CD8-positive, alpha-beta memory T cell (primary cell): ENCODE measurements around the gene NHS. TPM values are rescaled to one million over a fixed set of nuclear protein-coding genes. Genes with fewer than 3 reads are reported as not detected.
A peak's percentile ranks its signal among the peaks of the same experiment; 100 is the strongest.

ENCODE experiments used
- CTCF ChIA-PET: fragments of 350-600 bp; sonication (Branson Sonifier 250); formaldehyde crosslinking; loops from one replicate; lab custom pipeline; 2021; ENCODE audit warnings: antibody characterized with exemption; lab: Charles Lee
- POLR2A ChIA-PET: fragments of 350-600 bp; sonication (Branson Sonifier 250); formaldehyde crosslinking; loops from one replicate; lab custom pipeline; 2021; ENCODE audit warnings: antibody characterized with exemption; lab: Charles Lee
- DNase-seq, 5 donors: peaks; one replicate each; pipeline versions ENCODE4 v3.0.0 to v3.0.0-alpha.2; 2020 to 2022; ENCODE audit warnings: mixed read lengths in 1 of 5
- H3K27ac ChIP-seq: one replicate; pipeline ENCODE4 v1.7.0; 2013; ENCODE audit warnings: low read depth, mild to moderate bottlenecking, low read length, moderate library complexity
- H3K27me3 ChIP-seq: 2 replicates; pipeline ENCODE4 v1.7.0; 2013; ENCODE audit warnings: low read length, mild to moderate bottlenecking; ENCODE audit not compliant: insufficient read depth, poor library complexity, severe bottlenecking
- H3K36me3 ChIP-seq: 2 replicates; pipeline ENCODE4 v1.7.0; 2013; ENCODE audit warnings: mild to moderate bottlenecking, low read length, moderate library complexity; ENCODE audit not compliant: insufficient read depth
- H3K4me1 ChIP-seq: 2 replicates; pipeline ENCODE4 v1.7.0; 2013; ENCODE audit warnings: mild to moderate bottlenecking, low read length, moderate library complexity; ENCODE audit not compliant: insufficient read depth
- H3K4me3 ChIP-seq: 2 replicates; pipeline ENCODE4 v1.7.0; 2013; ENCODE audit warnings: mild to moderate bottlenecking, low read length
- H3K9me3 ChIP-seq: 2 replicates; pipeline ENCODE4 v1.7.0; 2013; ENCODE audit warnings: mild to moderate bottlenecking, low read length
- H3K27ac Mint-ChIP-seq, 8 donors: one replicate each; pipeline ENCODE4 v1.8.0; 2020 to 2021; ENCODE audit warnings: mixed read lengths in 8 of 8, mild to moderate bottlenecking in 6 of 8, inconsistent platforms in 3 of 8, moderate library complexity in 3 of 8
- H3K27me3 Mint-ChIP-seq, 2 donors: one replicate each; pipeline ENCODE4 v1.8.0; 2020 to 2021; ENCODE audit warnings: mixed read lengths in 2 of 2, mild to moderate bottlenecking in 1 of 2, moderate library complexity in 1 of 2
- H3K36me3 Mint-ChIP-seq, 3 donors: one replicate each; pipeline ENCODE4 v1.8.0; 2020 to 2021; ENCODE audit warnings: mixed read lengths in 3 of 3, inconsistent platforms in 1 of 3, mild to moderate bottlenecking in 1 of 3
- H3K4me1 Mint-ChIP-seq, 3 donors: one replicate each; pipeline ENCODE4 v1.8.0; 2020 to 2021; ENCODE audit warnings: mixed read lengths in 3 of 3, inconsistent platforms in 1 of 3, mild to moderate bottlenecking in 1 of 3
- H3K4me3 Mint-ChIP-seq, 7 donors: one replicate each; pipeline ENCODE4 v1.8.0; 2020 to 2021; ENCODE audit warnings: mixed read lengths in 7 of 7, mild to moderate bottlenecking in 6 of 7, moderate library complexity in 4 of 7, inconsistent platforms in 2 of 7
- H3K9me3 Mint-ChIP-seq, 5 donors: one replicate each; pipeline ENCODE4 v1.8.0; 2020 to 2022; ENCODE audit warnings: mixed read lengths in 5 of 5, mild to moderate bottlenecking in 3 of 5, moderate library complexity in 2 of 5, inconsistent platforms in 1 of 5
- polyA plus RNA-seq: library from polyadenylated mRNA; unstranded; fragments of 300-500 nt; fragmentation: Illumina TruSeq; gene quantifications from one replicate; pipeline ENCODE4 v1.2.3, GENCODE V29; 2021
- total RNA-seq, 2 experiments: library from RNA; stranded (reverse); gene quantifications; one replicate each; pipeline ENCODE4 v1.2.3, GENCODE V29; 2021

The NHS gene
- total and polyA plus RNA-seq, 3 experiments from 2014 or later, result 9.6 to 11.3 TPM; not detected in 1

DNA sequence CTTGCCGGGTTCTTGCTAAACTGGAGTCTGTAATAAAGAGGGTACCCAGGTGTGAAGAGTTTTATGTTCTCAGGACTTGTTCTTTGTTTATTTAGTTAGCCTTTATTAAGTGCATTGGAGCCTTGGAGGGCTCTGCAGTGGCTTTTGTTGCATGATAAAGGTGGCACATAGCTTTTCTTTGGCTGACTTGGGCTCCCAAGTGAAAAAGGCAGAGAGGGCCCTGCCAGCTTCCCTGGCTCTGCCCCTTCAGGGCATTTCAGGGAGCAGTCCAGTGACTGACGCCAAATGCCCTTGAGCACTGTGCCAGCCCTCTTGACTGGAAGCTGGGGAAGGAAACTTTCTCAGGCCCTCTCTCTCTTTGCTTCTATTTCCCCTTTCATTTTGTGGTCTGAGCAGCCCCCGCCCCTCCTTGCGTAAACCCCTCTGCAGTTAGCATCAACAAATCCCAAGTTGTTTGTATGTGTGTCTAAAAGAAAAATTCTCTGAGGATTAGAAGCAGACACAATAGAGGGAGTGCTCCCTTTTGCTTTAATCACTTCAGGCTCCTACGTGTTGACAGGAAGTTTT, 152.2 kb downstream of the NHS start:
- no peaks in the 10 kb centered on the region for H3K36me3 ChIP-seq
- no peaks in the 10 kb centered on the region for H3K9me3 ChIP-seq
- Mint-ChIP-seq H3K27me3 (peaks cover 0 to 1% of the 10 kb centered on the region in 2 donors), H3K9me3 (peaks cover 0 to 3% (median 0%) of the 10 kb centered on the region in 5 donors), H3K36me3 (no peaks in the 10 kb centered on the region), H3K4me1 (no peaks in the 10 kb centered on the region), H3K27ac (no peak overlapping the region), H3K4me3 (no peak overlapping the region)
- H3K4me3 ChIP-seq, result no peak overlapping the region
- no peak overlapping the region for H3K27ac ChIP-seq
- no peak for DNase-seq
- CTCF ChIA-PET, result no interaction called here
- no peaks in the 10 kb centered on the region for H3K4me1 ChIP-seq
- H3K27me3 ChIP-seq, result no peaks in the 10 kb centered on the region
- POLR2A ChIA-PET, result no interaction called here

DNA sequence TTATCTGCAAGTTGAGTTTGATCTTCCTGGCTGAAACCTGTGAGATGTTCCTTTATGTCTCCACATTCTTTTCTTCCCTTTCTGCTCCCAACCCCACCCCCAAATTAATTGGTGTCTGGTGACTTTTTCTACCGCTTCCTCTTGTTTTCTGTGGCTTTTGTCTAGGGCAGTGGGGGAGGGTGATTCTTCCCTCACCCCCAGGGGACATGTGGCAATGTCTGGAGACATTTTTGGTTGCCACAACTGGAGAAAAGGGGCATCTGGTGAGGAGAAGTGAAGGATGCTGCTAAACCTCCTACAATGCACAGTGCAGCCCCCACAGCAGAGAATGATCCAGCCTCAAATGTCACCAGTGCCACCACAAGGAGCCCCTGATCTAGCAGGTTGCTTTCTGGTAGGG, 152.9 kb downstream of the NHS start:
- Mint-ChIP-seq H3K9me3 (peaks cover 0 to 3% (median 0%) of the 10 kb centered on the region in 5 donors), H3K27ac (no peak overlapping the region), H3K27me3 (peaks cover 0 to 4% of the 10 kb centered on the region in 2 donors), H3K36me3 (no peaks in the 10 kb centered on the region), H3K4me1 (no peaks in the 10 kb centered on the region), H3K4me3 (no peak overlapping the region)
- CTCF ChIA-PET, result no interaction called here
- no peaks in the 10 kb centered on the region for H3K9me3 ChIP-seq
- no peak overlapping the region for H3K27ac ChIP-seq
- no peak overlapping the region for H3K4me3 ChIP-seq
- no peaks in the 10 kb centered on the region for H3K36me3 ChIP-seq
- no peak for DNase-seq
- H3K4me1 ChIP-seq, result no peaks in the 10 kb centered on the region
- no peaks in the 10 kb centered on the region for H3K27me3 ChIP-seq
- POLR2A ChIA-PET, result no interaction called here

DNA sequence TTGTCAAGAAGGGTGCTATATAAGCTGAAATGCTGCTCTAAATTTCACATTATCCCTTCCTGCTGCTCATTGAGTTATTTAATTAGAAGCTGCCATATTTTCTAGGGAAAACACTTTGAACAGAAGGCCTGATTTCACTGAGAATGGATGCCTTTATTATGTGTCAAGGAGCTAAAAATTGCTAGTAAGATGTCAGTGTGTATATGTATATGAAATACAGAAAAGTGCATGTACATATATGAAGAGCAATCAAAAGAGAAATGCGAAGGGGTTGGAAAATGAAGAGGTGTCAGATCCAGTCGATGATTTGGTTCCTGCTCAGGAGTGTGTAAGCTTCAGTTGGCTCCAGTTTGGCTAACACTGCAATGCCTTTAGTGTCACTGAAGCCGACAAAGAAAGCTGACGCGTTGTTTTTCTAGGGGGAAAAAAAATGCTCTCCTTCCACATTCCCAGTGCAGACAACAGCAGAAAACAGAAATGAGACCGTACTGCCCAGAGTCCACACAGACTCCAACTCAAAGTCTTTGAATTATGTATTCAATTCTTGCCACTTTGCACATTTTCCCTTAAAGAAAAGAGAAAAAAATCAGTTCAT, 154.2 kb downstream of the NHS start:
- POLR2A ChIA-PET, result no interaction called here

DNA sequence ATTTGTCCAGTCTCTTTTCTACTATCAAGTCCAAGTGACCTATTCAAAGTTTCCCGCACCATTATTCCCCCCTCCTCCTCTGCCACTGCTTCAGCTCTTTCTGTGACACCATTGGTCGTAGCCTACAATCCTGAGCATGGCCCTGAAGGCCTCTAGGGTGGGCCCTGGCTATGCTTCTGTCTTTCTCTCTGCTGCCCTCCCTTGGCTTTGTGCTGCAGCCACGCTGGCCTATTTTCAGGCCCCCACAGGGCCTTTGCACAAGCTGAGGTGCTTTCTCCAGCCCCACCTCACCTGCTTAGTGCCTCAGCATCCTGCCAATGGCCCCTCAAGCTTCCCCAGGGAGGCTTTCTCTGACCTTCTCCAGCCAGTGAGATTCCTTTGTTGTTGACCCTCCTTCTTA, 156.5 kb downstream of the NHS start:
- Mint-ChIP-seq H3K4me3 (no peak overlapping the region), H3K9me3 (peaks cover 0 to 3% (median 0%) of the 10 kb centered on the region in 5 donors)
- CTCF ChIA-PET, result no interaction called here

More for the DNA sequence above, 154.2 kb downstream of the NHS start:
- Mint-ChIP-seq H3K27me3 (peaks cover 0 to 3% of the 10 kb centered on the region in 2 donors), H3K36me3 (no peaks in the 10 kb centered on the region), H3K9me3 (peaks cover 0 to 3% (median 0%) of the 10 kb centered on the region in 5 donors), H3K4me3 (no peak overlapping the region), H3K27ac (no peak overlapping the region), H3K4me1 (no peaks in the 10 kb centered on the region)
- no peaks in the 10 kb centered on the region for H3K9me3 ChIP-seq
- no peaks in the 10 kb centered on the region for H3K27me3 ChIP-seq
- H3K4me3 ChIP-seq, result no peak overlapping the region
- DNase-seq, result no peak
- no peaks in the 10 kb centered on the region for H3K4me1 ChIP-seq
- H3K36me3 ChIP-seq, result no peaks in the 10 kb centered on the region
- no peak overlapping the region for H3K27ac ChIP-seq
- CTCF ChIA-PET, result no interaction called here

DNA sequence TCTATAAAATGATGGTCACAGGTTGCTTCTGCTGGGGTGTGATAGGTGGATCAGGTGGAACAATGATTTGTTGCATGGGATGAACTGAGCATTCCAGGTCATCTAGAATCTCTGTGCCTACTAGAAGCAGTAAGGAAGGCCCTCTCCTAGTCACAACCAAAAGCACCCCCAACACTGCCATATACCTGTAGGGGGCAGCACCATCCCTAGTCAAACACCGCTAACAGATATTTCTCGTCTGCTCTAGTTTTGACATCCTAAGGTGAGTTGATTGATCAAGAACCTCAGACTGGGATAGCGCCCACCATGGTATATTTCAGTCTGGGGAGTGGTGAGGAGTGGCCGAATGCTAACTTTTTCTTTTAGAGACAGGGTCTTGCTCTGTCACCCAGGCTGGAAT, 160.2 kb downstream of the NHS start:
- Histone ChIP-seq H3K27me3 (no peaks in the 10 kb centered on the region), H3K36me3 (no peaks in the 10 kb centered on the region), H3K4me1 (no peaks in the 10 kb centered on the region), H3K9me3 (no peaks in the 10 kb centered on the region), H3K4me3 (no peak overlapping the region), H3K27ac (no peak overlapping the region)
- Mint-ChIP-seq H3K36me3 (no peaks in the 10 kb centered on the region), H3K4me1 (peaks cover 0 to 6% (median 0%) of the 10 kb centered on the region in 3 donors), H3K4me3 (no peak overlapping the region), H3K27ac (no peak overlapping the region), H3K9me3 (no peaks in the 10 kb centered on the region), H3K27me3 (peaks cover 0 to 9% of the 10 kb centered on the region in 2 donors)
- DNase-seq, result peak in 2 of 5 donors; percentile 4 to 43
- ChIA-PET POLR2A (no interaction called here), CTCF (no interaction called here)

More for the DNA sequence above, 156.5 kb downstream of the NHS start:
- no peaks in the 10 kb centered on the region for H3K27me3 ChIP-seq
- no peak overlapping the region for H3K4me3 ChIP-seq
- Mint-ChIP-seq H3K27me3 (peaks cover 0 to 3% of the 10 kb centered on the region in 2 donors), H3K4me1 (no peaks in the 10 kb centered on the region), H3K36me3 (no peaks in the 10 kb centered on the region), H3K27ac (no peak overlapping the region)
- no peaks in the 10 kb centered on the region for H3K9me3 ChIP-seq
- POLR2A ChIA-PET, result no interaction called here
- H3K36me3 ChIP-seq, result no peaks in the 10 kb centered on the region
- no peak overlapping the region for H3K27ac ChIP-seq
- no peaks in the 10 kb centered on the region for H3K4me1 ChIP-seq
- no peak for DNase-seq

DNA sequence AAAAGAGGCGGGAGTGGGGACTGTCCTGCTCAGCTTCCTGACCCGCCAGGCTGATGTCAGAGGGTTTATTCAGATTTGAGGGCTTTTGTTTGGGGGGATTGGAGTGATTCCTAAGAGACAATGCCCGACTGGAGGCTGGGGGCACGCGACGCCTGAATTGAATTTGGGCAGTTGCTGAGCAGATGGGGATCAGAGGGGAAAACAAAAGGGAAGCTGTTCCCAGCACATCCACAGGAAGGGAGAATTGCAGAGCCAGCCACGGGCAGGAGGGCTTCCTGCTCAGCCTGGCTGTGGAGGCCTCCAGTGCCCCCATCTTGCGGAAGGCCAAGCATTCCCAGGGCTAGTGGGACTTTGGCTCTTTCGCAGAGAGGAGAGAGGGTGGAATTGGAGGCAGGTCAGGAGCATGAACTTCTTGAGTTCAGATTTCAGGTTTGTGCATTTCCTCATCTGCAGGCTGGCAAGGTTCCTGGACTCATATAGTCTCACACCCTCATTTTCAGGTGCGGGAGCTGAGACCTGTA, 162.8 kb downstream of the NHS start:
- H3K4me1 Mint-ChIP-seq, result peaks cover 0 to 6% (median 0%) of the 10 kb centered on the region in 3 donors
- Histone ChIP-seq H3K36me3 (no peaks in the 10 kb centered on the region), H3K4me3 (no peak overlapping the region), H3K4me1 (no peaks in the 10 kb centered on the region), H3K27ac (no peak overlapping the region), H3K9me3 (no peaks in the 10 kb centered on the region), H3K27me3 (no peaks in the 10 kb centered on the region)
- H3K4me3 Mint-ChIP-seq, result no peak overlapping the region
- no peaks in the 10 kb centered on the region for H3K9me3 Mint-ChIP-seq
- CTCF ChIA-PET, result no interaction called here
- peaks cover 0 to 7% of the 10 kb centered on the region in 2 donors for H3K27me3 Mint-ChIP-seq
- POLR2A ChIA-PET, result no interaction called here
- no peak for DNase-seq
- no peaks in the 10 kb centered on the region for H3K36me3 Mint-ChIP-seq
- H3K27ac Mint-ChIP-seq, result no peak overlapping the region

DNA sequence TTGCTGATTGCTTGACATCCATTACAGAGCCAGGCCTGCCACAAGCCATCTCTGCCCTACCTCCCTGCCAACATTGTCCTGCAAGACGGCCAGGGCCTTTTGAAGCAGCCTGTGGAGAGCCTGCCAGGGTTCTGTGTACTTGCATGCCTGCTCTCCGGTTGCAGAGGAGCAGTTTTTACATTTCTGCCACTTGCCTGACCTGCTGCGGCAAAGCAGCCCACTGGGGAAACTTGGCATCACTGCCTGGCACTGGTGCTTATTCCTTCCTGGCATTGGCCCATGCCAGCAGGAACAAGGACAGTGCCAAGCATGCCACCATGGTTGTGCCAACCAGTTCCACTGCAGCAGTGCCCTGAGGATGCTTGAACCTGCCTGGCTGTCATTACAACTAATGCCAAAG, 167.1 kb downstream of the NHS start:
- Mint-ChIP-seq H3K9me3 (no peaks in the 10 kb centered on the region), H3K36me3 (no peaks in the 10 kb centered on the region), H3K4me3 (no peak overlapping the region), H3K27me3 (peaks cover 0 to 5% of the 10 kb centered on the region in 2 donors), H3K4me1 (peaks cover 0 to under 1% (median 0%) of the 10 kb centered on the region in 3 donors), H3K27ac (no peak overlapping the region)
- Histone ChIP-seq H3K36me3 (no peaks in the 10 kb centered on the region), H3K27me3 (no peaks in the 10 kb centered on the region), H3K4me3 (no peak overlapping the region), H3K27ac (no peak overlapping the region), H3K9me3 (no peaks in the 10 kb centered on the region), H3K4me1 (no peaks in the 10 kb centered on the region)
- no peak for DNase-seq
- CTCF ChIA-PET, result no interaction called here
- POLR2A ChIA-PET, result no interaction called here

DNA sequence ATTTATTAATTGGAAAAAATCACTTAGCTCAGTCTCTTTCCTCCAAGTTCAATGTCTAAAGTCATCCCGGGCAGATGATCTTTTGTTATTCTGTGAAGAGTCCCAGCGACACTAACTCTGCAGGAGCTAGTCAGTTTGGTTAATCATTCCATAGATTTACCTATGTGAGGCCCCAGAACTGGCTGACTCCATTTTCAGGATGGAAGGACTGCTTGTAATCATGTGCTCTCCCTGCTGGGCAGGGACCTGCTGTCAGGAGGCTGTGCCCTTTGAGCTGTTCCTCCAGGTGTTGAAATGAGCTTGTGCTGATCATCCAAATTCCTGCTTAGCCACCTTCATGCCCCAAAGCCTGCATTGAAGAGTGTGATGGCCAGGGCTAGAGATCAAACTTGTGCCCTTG, 169.8 kb downstream of the NHS start:
- peaks cover 0 to 3% of the 10 kb centered on the region in 2 donors for H3K27me3 Mint-ChIP-seq
- H3K27ac ChIP-seq, result no peak overlapping the region
- H3K36me3 Mint-ChIP-seq, result no peaks in the 10 kb centered on the region
- ChIA-PET CTCF (no interaction called here), POLR2A (no interaction called here)
- H3K9me3 ChIP-seq, result no peaks in the 10 kb centered on the region
- no peak overlapping the region for H3K4me3 ChIP-seq
- H3K36me3 ChIP-seq, result no peaks in the 10 kb centered on the region
- H3K4me1 ChIP-seq, result no peaks in the 10 kb centered on the region
- no peak overlapping the region for H3K4me3 Mint-ChIP-seq
- H3K27ac Mint-ChIP-seq, result no peak overlapping the region
- DNase-seq, result no peak
- H3K4me1 Mint-ChIP-seq, result peaks cover 0 to 8% (median 3%) of the 10 kb centered on the region in 3 donors
- H3K9me3 Mint-ChIP-seq, result peaks cover 0 to 1% (median 0%) of the 10 kb centered on the region in 5 donors
- H3K27me3 ChIP-seq, result no peaks in the 10 kb centered on the region
